ENCODE data around the gene CTSF. TPM values are rescaled to one million over a fixed set of nuclear protein-coding genes. Genes with fewer than 3 reads are reported as not detected.

Gene CTSF
- total RNA-seq = 79.2 TPM

DNA sequence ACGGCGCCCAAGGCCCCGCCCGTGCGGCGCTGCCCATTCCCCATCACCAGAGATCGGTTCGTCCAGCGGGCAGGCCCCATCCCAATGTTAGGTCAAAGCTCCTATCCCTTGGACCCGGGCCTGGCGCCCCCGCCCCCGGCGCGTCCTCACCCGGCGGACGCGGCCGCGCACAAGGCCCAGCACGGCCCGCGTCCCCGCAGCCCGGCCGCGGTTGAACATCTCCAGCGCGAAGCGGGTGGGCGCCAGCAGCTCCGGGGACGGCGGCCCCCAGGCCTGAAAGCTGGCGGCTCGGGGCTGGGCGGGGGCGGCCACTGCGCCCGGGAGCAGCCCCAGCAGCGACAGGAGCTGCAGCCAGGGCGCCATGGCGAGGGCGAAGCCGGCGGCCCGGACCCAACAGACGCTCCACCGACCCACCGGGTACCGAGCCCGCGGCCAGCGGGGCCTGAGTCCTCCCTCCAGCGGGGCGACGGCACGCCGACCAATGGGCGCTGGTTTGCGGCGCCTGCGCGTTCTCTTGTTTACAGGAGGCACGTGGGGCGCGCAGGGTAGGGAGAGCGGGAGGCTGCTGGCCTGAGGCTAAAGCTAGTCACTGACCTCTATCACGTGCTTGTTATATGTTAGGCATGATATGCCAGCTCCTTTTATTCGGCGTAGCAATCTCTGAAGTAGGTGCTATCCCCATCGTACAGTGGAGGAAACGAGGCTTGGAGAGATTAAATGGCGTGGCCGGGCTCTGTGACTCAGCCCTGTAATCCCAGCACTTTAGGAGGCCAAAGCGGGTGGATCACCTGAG is at the start of gene CTSF:
CTSF (minus strand) TSS at position 483 of the 793 bp plus-strand sequence; CDS start at position 363, 120 bp downstream.

DNA sequence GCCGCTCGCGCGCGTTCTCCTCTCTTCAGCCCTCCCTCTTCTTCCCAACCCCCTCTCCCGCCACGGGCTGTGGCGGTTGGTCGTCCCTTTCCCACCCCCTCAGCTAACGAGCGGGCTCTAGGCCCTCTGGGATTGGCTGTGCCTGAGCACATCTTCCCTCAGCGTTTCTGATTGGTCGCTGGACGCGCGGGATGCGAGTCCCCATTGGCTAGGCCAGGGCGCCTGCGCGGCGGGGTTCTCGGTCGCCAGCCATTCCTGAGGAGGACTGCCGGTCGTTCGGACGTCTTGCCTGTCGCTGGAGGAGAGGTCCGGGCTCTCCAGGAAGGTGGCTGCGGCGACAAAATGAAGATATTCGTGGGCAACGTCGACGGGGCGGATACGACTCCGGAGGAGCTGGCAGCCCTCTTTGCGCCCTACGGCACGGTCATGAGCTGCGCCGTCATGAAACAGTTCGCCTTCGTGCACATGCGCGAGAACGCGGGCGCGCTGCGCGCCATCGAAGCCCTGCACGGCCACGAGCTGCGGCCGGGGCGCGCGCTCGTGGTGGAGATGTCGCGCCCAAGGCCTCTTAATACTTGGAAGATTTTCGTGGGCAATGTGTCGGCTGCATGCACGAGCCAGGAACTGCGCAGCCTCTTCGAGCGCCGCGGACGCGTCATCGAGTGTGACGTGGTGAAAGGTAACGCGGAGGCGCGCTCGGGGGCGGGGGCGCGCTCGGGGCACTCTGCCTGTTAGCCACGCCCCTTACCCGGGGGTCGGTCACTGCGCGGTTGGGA is 48.2 kb upstream of the CTSF start, which contains the start of gene RBM14:
RBM14 (plus strand) TSS at position 252 of the 776 bp plus-strand sequence; CDS start at position 343, 91 bp downstream.

GRCh38 chr11:66592457-66593302 is 24.3 kb upstream of the CTSF start, which contains the start of the genes CCDC87 and CCS:
TSS of gene CCDC87 (minus strand) at chr11:66593063. CDS start at chr11:66593015, 48 bp downstream.
TSS of gene CCS (plus strand) at chr11:66593185. CDS start at chr11:66593262, 77 bp downstream.

DNA sequence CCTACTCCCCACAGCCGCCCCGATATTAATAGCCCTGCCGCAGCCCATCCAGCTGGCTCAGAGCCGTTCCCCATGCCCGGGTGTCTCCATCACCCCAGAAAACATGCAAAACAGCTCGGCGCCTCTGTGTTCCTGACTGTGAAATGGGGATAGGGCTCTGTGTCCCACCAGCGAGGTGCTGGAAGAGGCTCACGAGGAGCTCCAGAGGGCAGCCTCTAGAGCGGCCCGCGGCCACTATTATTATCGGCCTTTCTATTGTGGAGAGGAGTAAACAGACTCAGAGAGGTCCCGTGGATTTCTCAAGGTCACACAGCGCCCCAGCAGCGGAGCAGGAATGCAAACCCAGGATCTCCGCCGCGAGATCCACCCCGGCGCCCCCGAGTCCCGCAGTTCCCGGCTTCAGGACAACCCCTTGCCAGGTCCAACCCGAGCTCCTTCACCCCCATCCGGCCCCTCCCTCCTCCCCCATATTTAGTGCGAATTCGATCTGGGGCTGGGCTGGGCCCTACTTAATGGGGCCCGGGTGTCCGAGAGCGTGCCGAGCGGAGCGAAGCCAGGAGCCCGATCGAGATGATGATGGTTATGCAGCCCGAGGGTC is 21.9 kb downstream of the CTSF start, which contains the start of gene ACTN3:
ACTN3 (plus strand) TSS at position 536 of the 598 bp plus-strand sequence; CDS start at position 571, 35 bp downstream.

GRCh38 chr11:66545701-66546367 is 22.6 kb downstream of the CTSF start, which contains the start of gene ZDHHC24:
TSS of gene ZDHHC24 (minus strand) at chr11:66546048. CDS start at chr11:66546003, 45 bp downstream.

Small RNA genes within 50 kb of the gene (small RNA-seq; reads per million reads assigned to genes)
- not detected for gene RNU4-39P (ENCODE audit: low replicate concordance)

Other genes starting within 250 kb of the CTSF start
- gene RIN1, start 232.2 kb downstream of the CTSF start, total RNA-seq = 3.8 TPM
- gene BRMS1, start 223.5 kb downstream of the CTSF start, total RNA-seq = 19.2 TPM
- 52.5 TPM for gene B4GAT1, start 221.0 kb downstream of the CTSF start, total RNA-seq
- 10.5 TPM for gene SLC29A2, start 196.8 kb downstream of the CTSF start, total RNA-seq
- 3.1 TPM for gene NPAS4, start 147.6 kb downstream of the CTSF start, total RNA-seq
- gene MRPL11, start 129.8 kb downstream of the CTSF start, total RNA-seq = 40.3 TPM
- 10.8 TPM for gene PELI3, start 101.7 kb downstream of the CTSF start, total RNA-seq
- gene DPP3, start 88.2 kb downstream of the CTSF start, total RNA-seq = 25.6 TPM
- gene BBS1, start 58.0 kb downstream of the CTSF start, total RNA-seq = 81.9 TPM
- 12.3 TPM for gene ZDHHC24, start 22.6 kb downstream of the CTSF start, total RNA-seq
- gene ACTN3, start 21.7 kb downstream of the CTSF start, total RNA-seq = 37.8 TPM
- 0.23 TPM for gene CCDC87, start 24.5 kb upstream of the CTSF start, total RNA-seq
- 35.4 TPM for gene CCS, start 24.6 kb upstream of the CTSF start, total RNA-seq
- gene RBM14, start 48.0 kb upstream of the CTSF start, total RNA-seq = 80.9 TPM
- gene RBM4, start 70.1 kb upstream of the CTSF start, total RNA-seq = 164 TPM
- gene RBM4B, start 109.3 kb upstream of the CTSF start, total RNA-seq = 40.8 TPM
- gene SPTBN2, start 160.6 kb upstream of the CTSF start, total RNA-seq = 99.8 TPM